ENCODE results near the gene MPZL1.
"Not testable (repeated sequence)": the region's sequence is repeated elsewhere in the genome, so short reads cannot be mapped to it uniquely, and the experiment has no call there.

The MPZL1 gene

DNA sequence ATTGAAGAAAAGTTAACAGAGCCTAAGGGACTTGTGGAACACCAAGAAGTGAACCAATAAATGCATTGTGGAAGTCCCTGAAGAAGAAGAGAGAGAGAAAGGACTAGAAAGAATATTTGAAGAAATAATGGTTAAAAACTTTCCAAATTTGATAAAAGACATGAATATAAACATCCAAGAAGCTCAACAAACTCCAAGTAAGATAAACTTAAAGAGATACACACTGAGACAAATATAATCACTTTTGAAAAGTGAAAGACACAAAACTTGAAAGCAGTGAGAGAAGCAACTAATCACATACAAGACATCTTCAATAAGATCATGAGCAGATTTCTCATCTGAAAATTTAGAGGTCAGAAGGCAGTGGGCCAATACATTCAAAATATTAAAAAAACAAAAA, 91.2 kb downstream of the MPZL1 start:
- DNase-seq (ENCODE audit: low spot score): no peak

DNA sequence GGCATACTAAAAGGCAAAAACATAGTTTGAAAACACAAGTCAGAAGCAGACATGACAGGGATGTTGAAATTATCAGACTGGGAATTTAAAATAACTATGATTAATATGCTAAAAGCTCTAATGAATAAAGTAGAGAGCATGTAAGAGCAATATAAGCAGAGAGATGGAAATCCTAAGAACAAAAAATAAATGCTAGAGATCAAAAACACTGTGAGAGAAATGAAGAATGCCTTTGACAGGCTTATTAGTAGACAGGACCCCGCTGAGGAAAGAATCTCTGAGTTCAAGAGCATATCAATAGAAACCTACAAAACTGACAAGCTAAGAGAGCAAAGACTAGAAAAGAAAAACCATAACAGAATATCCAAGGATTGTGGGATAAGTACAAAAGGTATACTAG, 93.9 kb downstream of the MPZL1 start:
- DNase-seq (ENCODE audit: low spot score): no peak

DNA sequence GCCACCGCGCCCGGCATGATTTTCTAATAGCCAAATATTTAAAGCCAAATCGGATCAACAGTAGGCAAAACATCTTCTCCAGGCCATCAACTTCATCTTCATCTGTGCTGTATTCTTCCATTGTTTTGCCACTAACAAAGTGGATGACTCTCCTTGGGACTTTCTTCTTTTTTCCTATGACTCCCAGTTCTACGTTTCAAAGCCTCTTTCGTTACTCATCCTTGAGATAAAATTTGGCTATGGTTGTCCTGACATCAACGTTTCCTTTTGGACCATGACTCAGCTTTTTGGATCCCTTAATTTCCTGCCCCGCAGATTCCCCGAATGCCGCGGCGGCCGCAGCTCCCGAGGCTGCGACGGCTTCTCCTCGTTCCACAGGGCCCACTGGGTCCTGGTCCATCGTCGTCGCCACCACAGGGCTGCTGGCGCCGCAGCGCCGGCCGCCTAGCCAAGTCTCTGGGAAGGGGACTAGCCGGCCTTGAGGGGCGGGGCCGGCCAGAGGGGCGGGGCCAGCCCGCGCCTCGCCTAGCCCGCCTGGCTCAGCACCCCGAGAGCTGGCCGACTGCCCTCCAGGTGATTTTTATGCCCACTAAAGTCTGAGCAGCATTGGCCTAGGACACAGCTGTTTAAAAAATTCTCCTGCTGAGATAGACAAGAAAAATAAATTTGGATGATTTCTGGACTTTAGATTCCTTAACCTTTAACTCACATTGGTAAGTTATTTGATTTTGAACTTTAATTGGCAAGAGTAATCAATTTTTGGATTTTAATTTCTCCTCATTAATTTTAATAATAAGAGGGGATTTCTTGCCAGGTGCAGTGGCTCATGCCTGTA, 98.3 kb downstream of the MPZL1 start:
- DNase-seq (ENCODE audit: low spot score): peak; percentile 45

DNA sequence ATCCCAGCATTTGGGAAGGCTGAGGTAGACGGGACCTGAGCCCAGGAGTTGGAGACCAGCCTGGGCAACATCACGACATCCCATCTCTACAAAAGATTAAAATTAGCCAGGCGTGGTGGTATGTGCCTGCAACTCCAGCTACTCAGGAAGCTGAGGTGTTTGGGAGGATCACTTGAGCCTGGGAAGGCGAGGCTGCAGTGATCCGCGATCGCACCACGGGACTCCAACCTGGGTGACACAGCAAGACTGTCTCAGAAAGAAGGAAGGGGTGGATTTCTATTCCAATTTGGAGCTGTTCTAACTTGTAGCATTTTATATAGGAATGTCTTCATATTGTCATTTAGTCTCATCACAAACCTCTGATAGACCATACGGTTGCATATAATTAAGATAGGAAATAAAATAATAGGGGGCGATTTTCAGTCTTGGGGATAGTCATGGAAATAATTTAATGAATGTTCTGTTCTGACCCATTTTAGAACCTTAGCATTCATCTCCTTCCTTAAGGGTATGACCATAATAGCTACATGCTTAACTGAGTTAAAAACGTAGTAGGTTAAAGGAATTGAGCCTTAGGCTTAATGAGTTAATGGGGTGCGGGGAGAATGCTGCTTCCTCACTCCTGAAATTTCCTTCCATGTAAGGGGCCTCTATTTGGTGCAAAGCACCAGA, 99.0 kb downstream of the MPZL1 start:
- no peak for DNase-seq (ENCODE audit: low spot score)

DNA sequence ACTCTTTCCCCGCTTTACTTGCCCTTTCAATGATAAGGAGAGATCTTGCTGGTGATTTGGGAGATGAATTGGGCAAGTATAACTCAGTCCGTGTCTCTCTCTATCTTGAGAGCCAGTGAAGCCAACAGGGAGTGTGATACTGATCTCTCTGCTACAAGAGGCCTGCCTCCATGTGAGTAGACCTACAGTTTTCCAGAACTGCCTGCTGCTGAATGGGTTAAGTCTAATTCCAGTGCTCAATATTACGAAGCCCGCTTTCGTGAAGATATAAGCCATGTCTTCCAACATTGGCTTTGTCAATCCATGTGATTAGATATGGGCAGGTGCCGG, 99.5 kb downstream of the MPZL1 start:
- DNase-seq (ENCODE audit: low spot score): no peak

DNA sequence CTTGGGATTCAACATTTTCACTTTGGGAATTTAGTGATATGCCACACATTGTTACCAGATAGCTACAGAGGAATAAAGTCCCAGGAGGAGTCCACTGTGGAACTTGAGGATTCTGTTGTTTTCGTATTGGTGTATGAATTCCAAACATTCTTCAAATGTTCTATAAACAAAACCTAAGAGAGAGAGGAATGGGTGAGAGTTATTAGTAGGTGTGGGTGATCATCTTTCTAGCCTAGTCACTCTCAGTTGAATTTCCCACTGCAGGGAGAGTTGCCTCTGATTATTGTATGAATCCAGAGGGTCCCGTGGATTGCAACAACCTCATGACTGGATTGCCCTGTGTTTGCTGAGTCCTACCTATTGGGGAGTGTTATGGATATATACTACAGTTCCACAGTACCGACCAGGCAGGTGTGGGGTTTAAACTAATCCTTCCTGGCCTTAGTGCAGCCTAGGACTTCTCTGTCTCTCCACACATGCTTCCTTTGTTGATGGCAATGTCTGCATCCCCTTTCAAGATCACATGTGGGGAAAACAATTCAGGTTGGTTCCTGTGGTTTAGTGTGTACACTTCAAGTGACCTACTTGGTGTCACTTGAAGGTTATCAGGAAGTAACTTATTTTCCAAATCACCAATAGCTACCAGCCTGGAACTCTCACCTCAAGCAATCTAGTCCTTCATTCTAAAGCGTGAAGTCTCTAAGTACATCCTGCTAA, 100.3 kb downstream of the MPZL1 start:
- no peak for DNase-seq (ENCODE audit: low spot score)

DNA sequence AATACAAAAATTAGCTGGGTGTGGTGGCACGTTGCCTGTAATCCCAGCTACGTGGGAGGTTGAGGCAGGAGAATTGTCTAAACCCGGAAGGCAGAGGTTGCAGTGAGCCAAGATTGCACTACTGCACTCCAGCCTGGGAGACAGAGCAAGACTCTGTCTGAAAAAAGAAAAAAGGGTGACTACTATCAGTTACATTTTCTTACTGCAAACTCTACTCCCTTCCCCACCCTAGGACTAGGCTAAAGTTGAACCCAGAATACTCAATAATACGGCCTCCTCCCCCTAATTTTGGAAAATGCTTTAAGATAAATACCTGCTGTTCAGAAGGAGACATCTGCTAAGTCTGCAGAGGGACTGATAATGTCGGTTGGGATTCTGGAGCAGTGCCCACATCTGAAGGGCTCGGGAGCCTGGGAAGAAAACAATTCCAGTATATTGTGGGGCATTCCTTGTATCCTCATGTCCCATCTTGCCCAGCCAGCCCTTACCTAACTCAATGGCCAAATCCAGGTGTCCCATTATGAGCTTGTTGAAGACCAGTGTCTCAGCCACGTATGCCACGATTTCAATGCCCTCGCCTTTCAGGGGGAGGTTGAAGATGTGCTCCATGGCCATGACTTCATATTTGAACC, 102.5 kb downstream of the MPZL1 start:
- DNase-seq (ENCODE audit: low spot score): no peak

DNA sequence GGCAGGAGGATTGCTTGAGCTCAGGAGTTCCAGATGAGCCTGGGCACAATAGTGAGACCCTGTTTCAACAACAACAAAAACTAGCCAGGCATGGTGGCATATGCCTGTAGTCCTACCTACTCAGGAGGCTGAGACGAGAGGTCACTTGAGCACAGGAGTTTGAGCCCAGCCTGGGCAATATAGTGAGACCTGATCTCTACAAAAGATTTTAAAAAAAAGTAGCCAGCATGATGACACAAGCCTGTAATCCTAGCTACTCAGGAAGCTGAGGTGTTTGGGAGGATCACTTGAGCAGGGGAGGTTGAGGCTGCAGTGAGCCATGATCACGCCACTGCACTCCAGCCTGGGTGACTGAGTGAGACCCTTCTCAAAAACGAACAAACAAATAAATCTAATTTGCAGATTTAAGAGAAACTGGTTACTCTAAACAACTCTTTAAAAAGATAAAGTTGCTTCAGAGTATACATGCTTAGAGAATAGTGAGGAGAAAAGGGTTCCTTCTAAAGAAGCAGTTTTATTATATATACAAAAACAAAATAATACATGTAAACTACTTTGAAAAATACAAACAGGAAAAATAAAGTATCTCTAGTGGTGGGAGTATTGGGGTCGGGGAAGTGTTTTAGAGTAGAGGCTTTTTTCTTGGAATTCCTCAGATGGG, 103.8 kb downstream of the MPZL1 start:
- DNase-seq (ENCODE audit: low spot score): no peak

DNA sequence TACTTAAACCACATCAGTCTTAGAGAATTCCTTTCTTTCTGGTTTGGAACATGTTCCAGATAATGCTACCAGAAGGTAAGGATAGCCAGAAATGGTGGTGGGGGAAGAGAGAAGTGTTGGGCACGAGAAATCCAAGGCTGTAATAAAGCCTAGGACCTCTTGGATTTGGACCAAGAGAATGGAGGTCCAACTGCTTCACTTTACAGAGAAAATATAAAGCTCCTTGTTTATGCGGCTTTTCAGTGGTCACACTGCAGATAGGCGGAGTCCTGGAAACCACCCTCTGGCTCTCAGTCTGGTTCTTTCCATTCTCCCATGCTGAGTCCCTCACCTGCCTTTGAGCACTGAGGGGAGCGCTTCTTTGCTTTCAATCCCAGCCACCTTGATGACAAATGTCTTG, 104.3 kb downstream of the MPZL1 start:
- no peak for DNase-seq (ENCODE audit: low spot score)

DNA sequence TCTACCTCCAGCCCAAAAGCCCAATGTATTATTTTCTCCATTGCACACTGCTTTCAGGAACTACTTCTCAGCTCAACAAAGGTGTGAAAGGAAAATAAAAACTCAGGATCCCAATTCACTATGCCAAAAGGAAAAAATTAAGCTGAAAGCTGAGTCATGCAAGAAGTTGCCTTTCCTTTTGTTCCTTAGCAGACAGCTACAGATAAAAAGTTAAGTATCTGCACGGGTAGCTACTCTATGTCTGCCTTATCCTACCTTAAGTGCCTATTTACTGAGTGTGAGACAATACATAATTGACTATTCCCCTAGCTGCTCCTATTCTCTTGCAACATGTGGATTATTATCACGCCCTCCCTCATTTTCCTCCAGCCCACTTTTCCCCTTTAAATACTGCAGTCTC, 108.1 kb downstream of the MPZL1 start:
- no peak for DNase-seq (ENCODE audit: low spot score)

DNA sequence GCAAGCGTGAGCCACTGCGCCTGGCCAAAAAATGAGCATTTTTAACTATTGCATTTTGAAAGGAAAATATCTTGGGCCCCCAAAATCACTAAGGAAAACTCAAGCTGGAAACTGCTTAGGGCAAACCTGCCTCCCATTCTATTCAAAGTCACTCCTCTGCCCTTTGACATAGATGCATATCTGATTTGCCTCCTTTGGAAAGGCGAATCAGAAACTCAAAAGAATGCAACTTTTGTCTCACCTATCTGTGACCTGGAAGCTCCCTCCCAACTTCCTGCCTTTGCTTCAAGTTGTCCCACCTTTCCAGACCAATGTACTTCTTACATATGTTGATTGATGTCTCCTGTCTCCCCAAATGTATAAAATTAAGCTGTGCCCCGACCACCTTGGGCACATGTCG, 108.9 kb downstream of the MPZL1 start:
- not testable (repeated sequence) for DNase-seq (ENCODE audit: low spot score)

DNA sequence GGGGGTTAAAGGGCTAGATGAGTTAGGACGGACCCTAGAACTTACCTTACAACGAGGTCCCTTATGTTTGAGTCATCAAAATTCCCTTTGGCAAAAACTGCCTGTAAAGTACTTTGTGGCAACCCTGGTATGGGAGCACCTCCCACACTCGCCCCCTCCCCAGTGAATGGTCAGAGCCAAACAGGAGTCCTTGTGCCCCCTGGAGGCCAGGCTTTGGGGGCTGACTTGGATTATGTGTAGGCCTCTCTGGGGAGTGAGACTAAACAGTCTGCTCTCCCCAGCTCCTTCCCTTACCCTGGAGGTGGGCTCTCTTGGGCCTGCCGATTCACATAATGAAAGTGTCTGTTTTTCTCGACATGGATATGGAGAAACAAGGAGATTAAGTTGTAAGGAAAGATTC, 110.9 kb downstream of the MPZL1 start:
- no peak for DNase-seq (ENCODE audit: low spot score)

DNA sequence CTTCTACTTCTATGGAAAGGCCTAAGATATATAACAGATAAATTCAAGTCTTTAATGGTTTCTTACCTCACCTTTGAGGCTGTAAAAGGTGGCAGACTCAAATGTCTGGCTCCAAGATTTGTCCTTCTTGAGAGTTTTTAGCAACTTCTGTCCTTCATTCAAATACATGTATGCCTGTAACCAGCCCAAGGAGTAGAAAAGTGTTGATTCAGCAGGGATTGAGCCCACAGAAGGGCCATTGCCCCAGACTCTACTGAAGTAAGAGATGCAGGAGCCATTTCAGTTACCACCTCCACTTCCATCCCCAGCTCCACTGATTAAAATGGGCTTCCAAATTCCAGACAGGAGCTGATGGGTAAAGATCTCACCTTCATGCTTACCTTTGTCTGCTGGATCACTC, 112.1 kb downstream of the MPZL1 start:
- no peak for DNase-seq (ENCODE audit: low spot score)

DNA sequence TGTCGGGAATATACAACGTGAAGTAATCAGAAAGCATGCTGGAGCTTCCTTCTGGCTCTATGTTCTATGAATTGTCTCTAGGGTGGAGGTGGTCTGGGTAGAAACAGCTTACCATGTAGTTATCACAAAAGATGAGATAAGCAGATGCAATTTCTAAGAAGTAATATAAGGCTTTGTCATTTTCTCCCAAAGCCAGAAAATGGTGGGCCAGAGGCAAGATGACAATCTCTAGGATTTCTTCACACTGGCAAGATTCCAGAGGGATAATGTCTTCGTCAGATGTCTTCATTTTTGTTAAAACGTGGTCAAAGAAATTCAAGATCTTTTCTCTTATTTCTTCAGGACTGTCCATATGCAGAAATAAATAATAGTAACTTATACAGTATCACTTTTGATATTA, 114.4 kb downstream of the MPZL1 start:
- no peak for DNase-seq (ENCODE audit: low spot score)

DNA sequence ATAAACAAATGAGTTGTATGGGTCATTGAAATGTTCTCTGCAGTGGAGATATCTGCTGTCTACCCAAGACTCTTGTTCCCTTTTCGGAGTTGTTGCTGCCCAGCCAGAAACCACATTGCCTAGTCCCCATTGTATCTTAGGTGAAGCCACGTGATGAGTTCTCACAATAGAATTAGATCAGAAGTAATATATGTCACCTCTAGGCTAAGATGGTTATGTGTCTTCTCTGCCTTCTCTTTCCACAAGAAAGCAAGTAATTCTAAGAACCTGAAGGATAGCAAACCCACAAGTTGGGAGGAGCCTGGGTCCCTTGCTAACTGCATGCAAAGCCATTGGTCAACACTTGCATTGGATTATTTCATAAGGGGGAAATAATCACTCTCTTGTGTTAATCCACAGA, 115.5 kb downstream of the MPZL1 start:
- DNase-seq (ENCODE audit: low spot score): no peak

DNA sequence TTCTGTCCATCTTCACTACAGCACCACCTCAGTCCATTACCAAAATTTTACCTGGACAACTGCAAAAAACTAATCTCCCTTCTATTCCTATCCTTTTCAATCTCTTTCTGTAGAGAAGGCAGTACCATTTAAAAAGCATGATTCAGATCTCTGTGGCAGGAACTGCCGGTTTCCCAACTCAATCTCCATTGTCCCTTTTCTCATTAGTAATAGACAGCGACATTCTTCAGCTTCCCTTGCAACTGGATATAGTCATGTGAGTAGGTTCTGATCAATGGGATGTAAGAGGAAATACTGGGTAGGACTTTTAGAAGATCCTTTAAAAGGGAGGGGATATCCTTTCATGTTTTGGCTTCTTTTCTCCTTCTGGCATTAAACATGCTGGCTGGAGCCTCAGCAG, 117.2 kb downstream of the MPZL1 start:
- DNase-seq (ENCODE audit: low spot score): no peak
